HEK293T (cell line): ENCODE results near the gene PPFIA2.

Source experiments
- CTCF ChIA-PET: fragments of 350-600 bp; formaldehyde crosslinking; extraction: SDS; loops from one replicate; lab custom pipeline; 2021; ENCODE audit warnings: antibody characterized with exemption, inconsistent platforms; lab: Yijun Ruan, JAX
- POLR2A ChIA-PET: fragments of 350-600 bp; formaldehyde crosslinking; extraction: SDS; loops from one replicate; lab custom pipeline; 2020; ENCODE audit warnings: antibody characterized with exemption, inconsistent platforms; lab: Yijun Ruan, JAX
- DNase-seq: peaks from one replicate; pipeline ENCODE4 v3.0.0; 2012; ENCODE audit warnings: mixed read lengths; ENCODE audit errors: extremely low spot score
- ARNT ChIP-seq: fragments of 450-650 bp; IDR thresholded peaks from 2 replicates; pipeline ENCODE4 v1.6.1; 2017; ENCODE audit warnings: mild to moderate bottlenecking
- BHLHE40 ChIP-seq: fragments of 450-650 bp; IDR thresholded peaks from 2 replicates; pipeline ENCODE4 v1.6.1; 2016; ENCODE audit warnings: mild to moderate bottlenecking, moderate library complexity, borderline replicate concordance
- CTBP1 ChIP-seq: fragments of 450-650 bp; IDR thresholded peaks from 2 replicates; pipeline ENCODE4 v1.6.1; 2016; ENCODE audit warnings: borderline replicate concordance
- ELF4 ChIP-seq: fragments of 450-650 bp; IDR thresholded peaks from 2 replicates; pipeline ENCODE4 v1.6.1; 2017; ENCODE audit warnings: antibody characterized with exemption
- FOXA1 ChIP-seq: fragments of 450-650 bp; IDR thresholded peaks from 2 replicates; pipeline ENCODE4 v1.6.1; 2016; ENCODE audit warnings: mild to moderate bottlenecking
- FOXK2 ChIP-seq: fragments of 450-650 bp; IDR thresholded peaks from 2 replicates; pipeline ENCODE4 v1.6.1; 2016; ENCODE audit warnings: mild to moderate bottlenecking
- FOXM1 ChIP-seq: fragments of 450-650 bp; IDR thresholded peaks from 2 replicates; pipeline ENCODE4 v1.6.1; 2017; ENCODE audit warnings: mild to moderate bottlenecking, borderline replicate concordance
- HDGF ChIP-seq: fragments of 450-650 bp; IDR thresholded peaks from 2 replicates; pipeline ENCODE4 v1.6.1; 2017; ENCODE audit warnings: antibody characterized with exemption, borderline replicate concordance
- L3MBTL2 ChIP-seq: fragments of 450-650 bp; conservative IDR thresholded peaks from 2 replicates; pipeline ENCODE4 v1.6.1; 2016; ENCODE audit warnings: mild to moderate bottlenecking
- LEF1 ChIP-seq: fragments of 450-650 bp; IDR thresholded peaks from 2 replicates; pipeline ENCODE4 v1.6.1; 2017; ENCODE audit warnings: mild to moderate bottlenecking, borderline replicate concordance
- NFRKB ChIP-seq: fragments of 450-650 bp; IDR thresholded peaks from 2 replicates; pipeline ENCODE4 v1.6.1; 2016; ENCODE audit warnings: mild to moderate bottlenecking, moderate library complexity
- PKNOX1 ChIP-seq: fragments of 450-650 bp; IDR thresholded peaks from 2 replicates; pipeline ENCODE4 v1.6.1; 2016
- SP1 ChIP-seq: fragments of 450-650 bp; IDR thresholded peaks from 2 replicates; pipeline ENCODE4 v1.6.1; 2017
- SUZ12 ChIP-seq: fragments of 450-650 bp; IDR thresholded peaks from 2 replicates; pipeline ENCODE4 v1.6.1; 2016; ENCODE audit warnings: mild to moderate bottlenecking
- TARDBP ChIP-seq: fragments of 450-650 bp; IDR thresholded peaks from 2 replicates; pipeline ENCODE4 v1.6.1; 2016
- ZNF384 ChIP-seq: fragments of 450-650 bp; IDR thresholded peaks from 2 replicates; pipeline ENCODE4 v1.6.1; 2016

Gene PPFIA2

GRCh38 chr12:81633127-81633526 lies 126.0 kb downstream of the PPFIA2 start:
- TF ChIP-seq FOXA1 (no peak), TARDBP (no peak), L3MBTL2 (no peak), ZNF384 (no peak), NFRKB (no peak), CTBP1 (no peak), FOXM1 (no peak), ARNT (no peak), SUZ12 (no peak), PKNOX1 (no peak), HDGF (no peak), BHLHE40 (no peak), FOXK2 (no peak), ELF4 (no peak), SP1 (no peak)
- ChIA-PET POLR2A (no interaction called here), CTCF (interaction anchor here (0.6 kb wide), 1 partner anchor 497 kb away, joined by 3 read pairs; no protein-coding TSS in a partner anchor)
- DNase-seq = no peak

GRCh38 chr12:81627336-81628189 lies 131.6 kb downstream of the PPFIA2 start:
- TF ChIP-seq LEF1 (no peak), L3MBTL2 (peak; percentile 40; the same call in 1 of the 2 replicates)
- CTCF ChIA-PET = interaction anchor here (0.7 kb wide), 1 partner anchor 1544 kb away, joined by 3 read pairs; no protein-coding TSS in a partner anchor
- POLR2A ChIA-PET = no interaction called here
- peak; percentile 22 for DNase-seq

- no peak for DNase-seq
- CTCF ChIA-PET = no interaction called here
- POLR2A ChIA-PET = no interaction called here
Measured at GRCh38 chr12:81626406-81626805, 132.7 kb downstream of the PPFIA2 start.

GRCh38 chr12:81617915-81618314 lies 141.2 kb downstream of the PPFIA2 start:
- TF ChIP-seq NFRKB (no peak), L3MBTL2 (no peak), PKNOX1 (no peak), ELF4 (no peak), ZNF384 (no peak), SP1 (no peak), FOXA1 (no peak), ARNT (no peak), HDGF (no peak)
- ChIA-PET CTCF (no interaction called here), POLR2A (no interaction called here)
- no peak for DNase-seq

More at GRCh38 chr12:81626406-81626805, 132.7 kb downstream of the PPFIA2 start:
- TF ChIP-seq FOXK2 (no peak), TARDBP (no peak), ZNF384 (no peak), SP1 (no peak), NFRKB (no peak), ELF4 (no peak), SUZ12 (no peak), PKNOX1 (no peak), BHLHE40 (no peak)

GRCh38 chr12:81615026-81615588 lies 144.0 kb downstream of the PPFIA2 start:
- no peak for DNase-seq
- CTCF ChIA-PET = no interaction called here
- POLR2A ChIA-PET = no interaction called here
- no peak for TF ChIP-seq TARDBP
- TF ChIP-seq SUZ12 = no peak
- TF ChIP-seq PKNOX1 = no peak
- no peak for TF ChIP-seq NFRKB
- no peak for TF ChIP-seq ZNF384
- TF ChIP-seq BHLHE40 = no peak
- no peak for TF ChIP-seq FOXM1
- TF ChIP-seq ARNT = no peak
- TF ChIP-seq FOXA1 = no peak
- TF ChIP-seq SP1 = no peak
- no peak for TF ChIP-seq LEF1
